PC-9 (cell line): ENCODE data around the gene SLC25A30.

Experiments used
- CTCF ChIP-seq: fragments of 200-600 bp; sonication (generic); conservative IDR thresholded peaks from 2 replicates; pipeline ENCODE4 v1.6.1; 2017; ENCODE audit warnings: mixed run types, antibody characterized with exemption, mild to moderate bottlenecking, moderate library complexity
- EZH2 ChIP-seq: fragments of 200-600 bp; sonication (generic); IDR thresholded peaks from 2 replicates; pipeline ENCODE4 v1.8.0; 2017; ENCODE audit warnings: antibody characterized with exemption, low read depth

DNA sequence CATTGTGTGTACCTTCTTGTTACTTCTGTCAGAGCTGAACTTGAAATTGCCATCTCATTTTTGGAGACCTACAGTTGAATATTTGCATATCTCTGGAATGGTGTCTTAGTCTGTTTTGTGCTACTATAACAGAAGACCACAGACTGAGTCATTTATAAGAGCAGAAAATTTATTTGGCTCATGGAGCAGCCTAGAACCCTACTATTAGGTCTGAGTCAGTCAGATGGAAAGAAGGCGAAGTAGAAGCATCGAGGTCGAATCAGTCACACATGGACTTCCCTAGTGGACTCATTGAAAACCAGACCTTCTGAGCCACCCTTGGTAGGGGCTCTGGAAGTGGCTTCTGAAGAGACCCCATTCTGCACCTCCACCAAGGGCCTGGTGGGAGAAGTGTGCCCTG lies 43.3 kb downstream of the SLC25A30 start:
- TF ChIP-seq EZH2: no peak
- TF ChIP-seq CTCF: no peak
